ENCODE measurements around the gene GCNT1. TPM values are rescaled to one million over a fixed set of nuclear protein-coding genes. Genes with fewer than 3 reads are reported as not detected.
"Not testable (repeated sequence)": the region's sequence is repeated elsewhere in the genome, so short reads cannot be mapped to it uniquely, and the experiment has no call there.

Gene GCNT1
- total and polyA plus RNA-seq, 2 donors, result 5.2 to 5.3 TPM

DNA sequence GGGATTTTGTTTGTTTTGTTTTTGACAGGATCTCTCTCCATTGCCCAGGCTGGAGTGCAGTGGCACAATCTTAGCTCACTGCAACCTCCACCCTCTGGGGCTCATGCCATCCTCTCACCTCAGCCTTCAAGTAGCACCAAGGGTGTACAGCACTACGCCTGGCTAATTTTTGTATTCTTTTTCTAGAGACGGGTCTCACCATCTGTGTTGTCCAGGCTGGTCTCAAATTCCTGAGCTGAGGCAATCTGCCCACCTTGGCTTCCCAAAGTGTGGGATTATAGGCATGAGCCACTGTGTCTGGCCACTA is 7.3 kb downstream of the GCNT1 start:
- H3K4me1 ChIP-seq (ENCODE audit: control insufficient read depth in 2 of 2, insufficient read depth in 2 of 2, low read length in 2 of 2), result peaks cover 0 to 11% of the 10 kb centered on the region in 2 donors
- H3K9me3 ChIP-seq (ENCODE audit: control insufficient read depth in 2 of 2, insufficient read depth in 1 of 2, low read length in 1 of 2), result no peaks in the 10 kb centered on the region
- no peak overlapping the region for H3K27ac ChIP-seq (ENCODE audit: low read depth in 1 of 2, low read length in 1 of 2)
- H3K36me3 ChIP-seq (ENCODE audit: control insufficient read depth in 2 of 2, insufficient read depth in 2 of 2, low read length in 1 of 2), result no peaks in the 10 kb centered on the region
- WGBS, result 94% methylated on average over 2 of the region's 2 CpGs
- DNase-seq (ENCODE audit: low read depth in 6 of 9, low spot score in 9 of 9), result no peak
- H3K27me3 ChIP-seq (ENCODE audit: control insufficient read depth in 2 of 2, insufficient read depth in 1 of 2, low read length in 1 of 2), result no peaks in the 10 kb centered on the region
- H3K4me3 ChIP-seq (ENCODE audit: low read length in 2 of 2), result no peak overlapping the region

DNA sequence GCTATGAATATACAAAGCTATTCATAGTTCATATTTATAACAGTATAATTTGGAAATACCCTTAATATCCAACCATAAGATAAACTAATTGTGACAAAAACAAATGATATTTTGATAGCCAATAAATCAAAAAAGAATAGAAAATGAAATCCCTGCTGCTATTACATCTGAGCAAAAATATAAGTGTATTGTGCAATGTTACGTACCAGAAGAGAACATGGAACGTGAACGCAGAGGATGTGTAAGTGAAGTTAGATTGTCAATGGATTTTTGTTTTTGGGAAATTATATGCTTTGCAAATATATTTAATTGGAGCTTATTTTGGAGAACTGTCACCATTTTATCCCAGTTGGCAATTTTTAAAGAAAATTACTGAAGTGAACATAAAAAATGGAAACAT is 15.4 kb downstream of the GCNT1 start:
- Histone ChIP-seq H3K36me3 (ENCODE audit: control insufficient read depth in 2 of 2, insufficient read depth in 2 of 2, low read length in 1 of 2) (no peaks in the 10 kb centered on the region), H3K4me3 (ENCODE audit: low read length in 2 of 2) (no peak overlapping the region), H3K27ac (ENCODE audit: low read depth in 1 of 2, low read length in 1 of 2) (no peak overlapping the region), H3K9me3 (ENCODE audit: control insufficient read depth in 2 of 2, insufficient read depth in 1 of 2, low read length in 1 of 2) (peaks cover 0 to 5% of the 10 kb centered on the region in 2 donors), H3K4me1 (ENCODE audit: control insufficient read depth in 2 of 2, insufficient read depth in 2 of 2, low read length in 2 of 2) (peaks cover 0 to 6% of the 10 kb centered on the region in 2 donors), H3K27me3 (ENCODE audit: control insufficient read depth in 2 of 2, insufficient read depth in 1 of 2, low read length in 1 of 2) (no peaks in the 10 kb centered on the region)
- WGBS, result 97% methylated on average over 3 of the region's 3 CpGs
- no peak for DNase-seq (ENCODE audit: low read depth in 6 of 9, low spot score in 9 of 9)

DNA sequence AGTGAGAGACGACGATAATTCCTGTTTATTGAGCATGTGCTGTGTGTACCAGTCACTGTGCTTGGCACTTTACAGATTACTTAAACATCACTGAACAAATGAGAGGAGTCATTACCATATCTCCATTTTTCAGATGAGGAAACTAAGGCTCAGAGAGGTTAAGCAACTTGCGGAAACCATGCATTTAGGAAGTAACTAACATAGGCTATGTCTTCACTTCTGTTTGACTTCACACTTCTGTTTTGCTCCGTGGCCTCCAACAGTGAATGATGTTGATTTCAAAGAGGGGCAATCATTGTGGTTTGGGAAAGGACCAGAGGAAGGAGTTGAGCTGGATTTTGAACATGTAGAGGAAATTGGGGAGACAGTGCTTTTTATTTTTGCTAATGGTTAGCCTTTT is 16.7 kb downstream of the GCNT1 start:
- no peak overlapping the region for H3K27ac ChIP-seq (ENCODE audit: low read depth in 1 of 2, low read length in 1 of 2)

DNA sequence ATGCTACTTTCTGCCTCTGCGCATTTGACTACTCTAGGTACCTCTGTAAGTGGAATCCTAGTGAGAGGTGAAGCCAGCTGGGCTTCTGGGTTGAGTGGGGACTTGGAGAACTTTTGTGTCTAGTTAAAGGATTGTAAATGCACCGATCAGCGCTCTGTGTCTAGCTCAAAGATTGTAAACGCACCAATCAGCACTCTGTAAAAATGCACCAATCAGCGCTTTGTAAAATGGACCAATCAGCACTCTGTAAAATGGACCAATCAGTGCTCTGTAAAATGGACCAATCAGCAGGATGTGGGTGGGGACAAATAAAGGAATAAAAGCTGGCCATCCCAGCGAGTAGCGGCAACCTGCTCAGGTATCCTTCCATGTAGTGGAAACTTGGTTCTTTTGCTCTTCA is 18.8 kb downstream of the GCNT1 start:
- H3K27ac ChIP-seq (ENCODE audit: low read depth in 1 of 2, low read length in 1 of 2); H3K27me3 ChIP-seq (ENCODE audit: control insufficient read depth in 2 of 2, insufficient read depth in 1 of 2, low read length in 1 of 2); H3K4me3 ChIP-seq (ENCODE audit: low read length in 2 of 2); DNase-seq (ENCODE audit: low read depth in 6 of 9, low spot score in 9 of 9); H3K9me3 ChIP-seq (ENCODE audit: control insufficient read depth in 2 of 2, insufficient read depth in 1 of 2, low read length in 1 of 2); H3K4me1 ChIP-seq (ENCODE audit: control insufficient read depth in 2 of 2, insufficient read depth in 2 of 2, low read length in 2 of 2); H3K36me3 ChIP-seq (ENCODE audit: control insufficient read depth in 2 of 2, insufficient read depth in 2 of 2, low read length in 1 of 2): not testable (repeated sequence)
- 85% methylated on average over 7 of the region's 7 CpGs for WGBS

More for the DNA sequence above, 16.7 kb downstream of the GCNT1 start:
- Histone ChIP-seq H3K4me3 (ENCODE audit: low read length in 2 of 2) (no peak overlapping the region), H3K27me3 (ENCODE audit: control insufficient read depth in 2 of 2, insufficient read depth in 1 of 2, low read length in 1 of 2) (no peaks in the 10 kb centered on the region), H3K36me3 (ENCODE audit: control insufficient read depth in 2 of 2, insufficient read depth in 2 of 2, low read length in 1 of 2) (no peaks in the 10 kb centered on the region), H3K9me3 (ENCODE audit: control insufficient read depth in 2 of 2, insufficient read depth in 1 of 2, low read length in 1 of 2) (peaks cover 0 to 5% of the 10 kb centered on the region in 2 donors), H3K4me1 (ENCODE audit: control insufficient read depth in 2 of 2, insufficient read depth in 2 of 2, low read length in 2 of 2) (peaks cover 0 to 6% of the 10 kb centered on the region in 2 donors)
- no peak for DNase-seq (ENCODE audit: low read depth in 6 of 9, low spot score in 9 of 9)
- WGBS, result 93% methylated on average over 4 of the region's 4 CpGs

DNA sequence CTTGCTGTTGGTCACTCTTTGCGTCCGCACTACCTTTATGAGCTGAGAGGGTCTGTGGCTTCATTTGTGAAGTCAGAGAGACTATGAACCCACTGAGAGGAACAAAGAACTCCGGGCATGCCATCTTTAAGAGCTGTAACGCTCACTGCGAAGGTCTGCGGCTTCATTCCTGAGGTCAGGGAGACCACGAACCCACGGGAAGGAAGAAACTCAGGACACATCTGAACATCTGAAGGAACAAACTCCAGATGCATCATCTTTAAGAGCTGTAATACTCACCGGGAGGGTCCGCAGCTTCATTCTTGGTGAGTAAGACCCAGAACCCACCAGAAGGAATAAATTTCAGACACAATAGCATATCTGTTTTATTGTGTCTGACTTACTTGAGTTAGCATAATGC is 19.2 kb downstream of the GCNT1 start:
- DNase-seq (ENCODE audit: low read depth in 6 of 9, low spot score in 9 of 9), result no peak
- 59% methylated on average over 10 of the region's 10 CpGs for WGBS
- H3K9me3 ChIP-seq (ENCODE audit: control insufficient read depth in 2 of 2, insufficient read depth in 1 of 2, low read length in 1 of 2), result peaks cover 0 to 5% of the 10 kb centered on the region in 2 donors
- H3K27ac ChIP-seq (ENCODE audit: low read depth in 1 of 2, low read length in 1 of 2), result no peak overlapping the region
- H3K4me1 ChIP-seq (ENCODE audit: control insufficient read depth in 2 of 2, insufficient read depth in 2 of 2, low read length in 2 of 2), result no peaks in the 10 kb centered on the region
- H3K4me3 ChIP-seq (ENCODE audit: low read length in 2 of 2), result no peak overlapping the region
- H3K36me3 ChIP-seq (ENCODE audit: control insufficient read depth in 2 of 2, insufficient read depth in 2 of 2, low read length in 1 of 2), result no peaks in the 10 kb centered on the region
- H3K27me3 ChIP-seq (ENCODE audit: control insufficient read depth in 2 of 2, insufficient read depth in 1 of 2, low read length in 1 of 2), result no peaks in the 10 kb centered on the region

DNA sequence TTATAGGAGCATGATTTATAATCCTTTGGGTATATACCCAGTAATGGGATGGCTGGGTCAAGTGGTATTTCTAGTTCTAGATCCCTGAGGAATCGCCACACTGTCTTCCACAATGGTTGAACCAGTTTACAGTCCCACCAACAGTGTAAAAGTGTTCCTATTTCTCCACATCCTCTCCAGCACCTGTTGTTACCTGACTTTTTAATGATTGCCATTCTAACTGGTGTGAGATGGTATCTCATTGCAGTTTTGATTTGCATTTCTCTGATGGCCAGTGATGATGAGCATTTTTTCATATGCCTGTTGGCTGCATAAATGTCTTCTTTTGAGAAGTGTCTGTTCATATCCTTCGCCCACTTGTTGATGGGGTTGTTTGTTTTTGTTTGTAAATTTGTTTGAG is 20.4 kb downstream of the GCNT1 start:
- H3K36me3 ChIP-seq (ENCODE audit: control insufficient read depth in 2 of 2, insufficient read depth in 2 of 2, low read length in 1 of 2); H3K4me1 ChIP-seq (ENCODE audit: control insufficient read depth in 2 of 2, insufficient read depth in 2 of 2, low read length in 2 of 2); H3K27me3 ChIP-seq (ENCODE audit: control insufficient read depth in 2 of 2, insufficient read depth in 1 of 2, low read length in 1 of 2); H3K9me3 ChIP-seq (ENCODE audit: control insufficient read depth in 2 of 2, insufficient read depth in 1 of 2, low read length in 1 of 2); DNase-seq (ENCODE audit: low read depth in 6 of 9, low spot score in 9 of 9); H3K27ac ChIP-seq (ENCODE audit: low read depth in 1 of 2, low read length in 1 of 2); H3K4me3 ChIP-seq (ENCODE audit: low read length in 2 of 2): not testable (repeated sequence)
- 100% methylated on average over 1 of the region's 2 CpGs for WGBS

DNA sequence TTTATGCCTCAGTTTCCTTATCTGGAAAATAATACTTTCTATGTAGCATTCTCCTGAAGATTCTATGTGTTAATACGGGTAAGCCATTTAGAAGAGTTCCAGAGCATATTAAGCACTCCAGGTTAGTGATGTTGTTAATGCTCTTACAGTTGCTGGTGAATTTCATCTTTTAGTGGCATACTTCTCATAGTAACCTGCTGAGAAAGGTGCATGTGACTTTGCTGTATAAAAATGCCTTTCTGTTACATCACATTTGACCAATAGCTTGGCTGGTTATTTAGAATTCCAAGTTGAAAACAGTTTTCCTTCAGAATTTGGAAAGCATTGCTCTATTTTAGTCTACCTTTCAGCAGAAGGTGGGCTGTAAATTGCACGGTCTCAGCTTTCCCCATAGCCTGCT is 27.2 kb downstream of the GCNT1 start:
- Histone ChIP-seq H3K9me3 (ENCODE audit: control insufficient read depth in 2 of 2, insufficient read depth in 1 of 2, low read length in 1 of 2) (no peaks in the 10 kb centered on the region), H3K27me3 (ENCODE audit: control insufficient read depth in 2 of 2, insufficient read depth in 1 of 2, low read length in 1 of 2) (no peaks in the 10 kb centered on the region), H3K27ac (ENCODE audit: low read depth in 1 of 2, low read length in 1 of 2) (no peak overlapping the region), H3K4me3 (ENCODE audit: low read length in 2 of 2) (no peak overlapping the region), H3K4me1 (ENCODE audit: control insufficient read depth in 2 of 2, insufficient read depth in 2 of 2, low read length in 2 of 2) (peaks cover 0 to 6% of the 10 kb centered on the region in 2 donors), H3K36me3 (ENCODE audit: control insufficient read depth in 2 of 2, insufficient read depth in 2 of 2, low read length in 1 of 2) (no peaks in the 10 kb centered on the region)
- 98% methylated on average over 2 of the region's 2 CpGs for WGBS
- no peak for DNase-seq (ENCODE audit: low read depth in 6 of 9, low spot score in 9 of 9)

DNA sequence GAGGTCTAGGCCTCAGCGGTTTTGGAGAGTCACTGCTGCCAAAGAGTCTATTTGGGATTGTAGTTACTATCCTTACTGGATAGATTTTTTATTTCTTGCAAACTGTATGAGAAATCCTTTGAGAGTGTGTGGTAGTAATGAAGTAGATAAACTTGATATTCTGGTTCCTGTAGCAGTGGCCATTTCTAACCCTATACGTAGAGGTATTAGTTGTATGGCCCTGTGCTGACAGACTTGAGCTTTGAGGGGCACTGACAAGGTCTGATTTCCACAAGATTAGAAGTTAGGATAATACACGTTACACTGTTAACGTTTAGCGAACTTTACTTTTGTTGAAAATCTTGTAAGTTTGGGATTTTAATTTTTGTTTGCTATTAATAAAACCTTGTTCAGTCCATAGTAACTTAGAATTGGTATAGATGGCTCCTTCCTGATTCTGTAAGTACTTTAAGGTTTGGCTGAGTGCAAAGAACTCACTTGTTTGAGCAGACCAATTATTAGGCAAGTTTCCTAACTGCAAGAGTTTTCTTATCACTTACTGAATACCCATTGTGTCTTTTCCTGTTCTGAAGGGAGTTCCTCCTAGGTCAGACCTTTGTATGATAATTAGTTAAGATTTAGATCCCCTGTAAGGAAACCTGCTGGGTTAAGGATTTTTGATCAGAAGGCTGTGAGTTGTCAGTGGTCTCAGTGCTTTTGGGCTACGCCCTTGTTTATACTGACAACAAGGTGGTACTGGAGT is 31.4 kb downstream of the GCNT1 start:
- no peaks in the 10 kb centered on the region for H3K36me3 ChIP-seq (ENCODE audit: control insufficient read depth in 2 of 2, insufficient read depth in 2 of 2, low read length in 1 of 2)
- no peak overlapping the region for H3K4me3 ChIP-seq (ENCODE audit: low read length in 2 of 2)
- no peaks in the 10 kb centered on the region for H3K27me3 ChIP-seq (ENCODE audit: control insufficient read depth in 2 of 2, insufficient read depth in 1 of 2, low read length in 1 of 2)
- DNase-seq (ENCODE audit: low read depth in 6 of 9, low spot score in 9 of 9), result no peak
- 89% methylated on average over 6 of the region's 6 CpGs for WGBS
- peaks cover 0 to 6% of the 10 kb centered on the region in 2 donors for H3K4me1 ChIP-seq (ENCODE audit: control insufficient read depth in 2 of 2, insufficient read depth in 2 of 2, low read length in 2 of 2)
- no peak overlapping the region for H3K27ac ChIP-seq (ENCODE audit: low read depth in 1 of 2, low read length in 1 of 2)
- H3K9me3 ChIP-seq (ENCODE audit: control insufficient read depth in 2 of 2, insufficient read depth in 1 of 2, low read length in 1 of 2), result no peaks in the 10 kb centered on the region

DNA sequence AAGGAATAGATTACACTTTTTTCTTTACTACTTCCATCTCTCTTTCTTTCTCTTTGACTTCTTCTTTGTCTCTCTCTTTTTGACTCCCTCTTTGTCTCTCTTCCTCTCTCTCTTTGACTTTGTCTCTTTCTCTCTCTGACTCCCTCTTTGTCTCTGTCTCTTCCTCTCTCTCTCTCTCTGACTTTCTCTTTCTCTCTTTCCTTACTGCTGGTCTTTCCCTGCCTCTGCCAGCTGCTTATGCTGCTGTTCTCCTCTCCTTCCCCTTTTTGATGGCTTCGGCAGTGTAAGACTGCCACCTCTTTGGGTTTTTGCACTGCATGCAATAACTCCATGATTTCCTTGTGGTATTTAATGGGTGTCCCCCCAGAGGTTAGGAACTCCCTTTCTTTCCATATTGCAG is 32.1 kb downstream of the GCNT1 start:
- not testable (repeated sequence) for H3K27me3 ChIP-seq (ENCODE audit: control insufficient read depth in 2 of 2, insufficient read depth in 1 of 2, low read length in 1 of 2); H3K4me1 ChIP-seq (ENCODE audit: control insufficient read depth in 2 of 2, insufficient read depth in 2 of 2, low read length in 2 of 2); DNase-seq (ENCODE audit: low read depth in 6 of 9, low spot score in 9 of 9); H3K27ac ChIP-seq (ENCODE audit: low read depth in 1 of 2, low read length in 1 of 2); H3K9me3 ChIP-seq (ENCODE audit: control insufficient read depth in 2 of 2, insufficient read depth in 1 of 2, low read length in 1 of 2); H3K36me3 ChIP-seq (ENCODE audit: control insufficient read depth in 2 of 2, insufficient read depth in 2 of 2, low read length in 1 of 2); H3K4me3 ChIP-seq (ENCODE audit: low read length in 2 of 2)
- WGBS, result 13% methylated on average over 1 of the region's 1 CpG
